NCI-H2196 (cell line): ENCODE measurements around the gene PKHD1.

Experiments
- DNase-seq: peaks from one replicate; lab custom pipeline; 2025; ENCODE audit not compliant: unreplicated experiment; lab: John Stamatoyannopoulos, UW

PKHD1 gene

DNA sequence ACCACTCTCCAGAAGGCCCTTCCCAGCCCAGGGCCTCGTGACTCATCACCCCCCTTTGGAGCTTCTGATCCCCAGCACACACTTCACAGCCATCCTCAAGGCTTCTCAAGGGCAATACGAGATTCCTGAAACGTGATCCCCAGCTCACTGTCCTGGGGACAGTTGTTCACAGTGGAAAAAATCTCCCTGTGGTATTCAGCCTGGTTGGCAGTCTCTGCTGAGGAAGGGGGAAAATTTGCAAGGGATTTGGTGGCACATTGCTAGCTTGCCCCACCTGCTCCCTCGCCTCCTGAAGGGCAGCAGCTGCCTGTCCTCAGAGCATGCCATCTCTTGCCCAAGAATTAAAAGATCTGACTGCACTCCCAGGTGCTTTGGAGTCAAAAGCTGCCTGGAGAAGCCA lies 20.7 kb upstream of the PKHD1 start:
- DNase-seq = no peak

- DNase-seq = no peak
Measured at GRCh38 chr6:52106994-52107393, 19.6 kb upstream of the PKHD1 start.

GRCh38 chr6:52104979-52105378 lies 17.6 kb upstream of the PKHD1 start:
- DNase-seq = no peak

GRCh38 chr6:52103623-52104022 lies 16.2 kb upstream of the PKHD1 start:
- no peak for DNase-seq

- DNase-seq = no peak
Measured at GRCh38 chr6:52102405-52102804, 15.0 kb upstream of the PKHD1 start.

- no peak for DNase-seq
Measured at GRCh38 chr6:52098721-52099120, 11.3 kb upstream of the PKHD1 start.

GRCh38 chr6:52089758-52090348 lies 2.4 kb upstream of the PKHD1 start:
- no peak for DNase-seq

DNA sequence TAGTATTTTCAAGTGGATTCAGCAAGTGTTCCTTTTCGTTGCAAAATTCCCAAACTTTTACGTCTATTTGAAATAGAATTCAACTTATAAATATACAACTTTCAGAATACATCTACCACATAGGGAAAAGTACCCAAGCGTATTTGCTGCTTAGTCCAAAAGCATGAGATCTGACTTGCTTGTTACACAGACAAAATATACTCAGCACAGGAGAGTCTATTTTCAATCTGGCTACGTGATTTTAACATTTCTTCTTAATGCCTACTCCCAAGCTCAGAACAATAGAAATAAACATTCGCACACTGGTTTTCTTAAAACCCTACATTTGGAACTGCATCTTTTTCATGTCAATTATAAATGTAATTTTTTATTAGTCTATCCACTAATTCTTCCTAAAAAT lies 672 bp downstream of the PKHD1 start:
- DNase-seq = no peak

- DNase-seq = no peak
Measured at GRCh38 chr6:52081237-52081636, 6.2 kb downstream of the PKHD1 start.

- DNase-seq = no peak
Measured at GRCh38 chr6:52077961-52078625, 9.3 kb downstream of the PKHD1 start.

- no peak for DNase-seq
Measured at GRCh38 chr6:52077180-52077884, 10.1 kb downstream of the PKHD1 start.

DNA sequence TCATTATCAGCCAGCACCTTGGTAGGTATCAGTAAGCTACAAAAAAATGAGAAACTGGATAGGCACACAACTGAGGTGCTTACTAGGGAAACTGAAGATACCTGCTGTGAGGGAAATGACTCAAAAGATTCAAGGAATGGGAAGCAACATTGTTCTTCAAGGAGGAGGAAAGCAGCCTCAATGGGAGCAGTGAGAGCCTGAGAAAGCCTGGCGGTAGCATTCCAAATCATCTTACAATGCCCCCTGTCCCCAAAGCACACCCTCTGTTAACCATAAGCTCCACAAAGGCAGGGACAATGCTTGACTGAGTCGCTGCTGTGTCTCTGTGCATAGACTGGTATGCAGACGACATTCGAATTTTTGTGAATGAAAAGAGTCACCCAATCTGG lies 10.6 kb downstream of the PKHD1 start:
- DNase-seq = no peak

- DNase-seq = no peak
Measured at GRCh38 chr6:52074716-52075115, 12.7 kb downstream of the PKHD1 start.

- DNase-seq = no peak
Measured at GRCh38 chr6:52074155-52074554, 13.3 kb downstream of the PKHD1 start.

DNA sequence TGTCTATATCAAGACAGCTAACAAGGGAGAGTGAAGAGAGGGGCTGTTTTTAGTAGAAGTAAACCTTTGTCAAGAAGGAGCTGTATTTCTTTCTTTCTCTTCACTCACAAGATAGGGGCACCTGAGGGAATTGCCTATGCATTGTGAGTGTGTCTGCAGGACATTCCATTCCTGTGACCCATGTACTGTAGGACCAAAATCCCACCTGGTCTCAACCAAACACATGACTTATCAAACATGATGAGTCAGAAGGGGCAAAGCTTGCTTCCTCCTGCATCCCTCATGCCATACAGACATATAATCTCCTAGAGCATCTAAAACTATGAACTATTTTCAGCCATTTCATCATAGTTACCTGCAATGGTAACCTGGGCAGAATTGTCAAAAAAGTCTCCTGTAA lies 21.8 kb downstream of the PKHD1 start:
- DNase-seq = no peak

DNA sequence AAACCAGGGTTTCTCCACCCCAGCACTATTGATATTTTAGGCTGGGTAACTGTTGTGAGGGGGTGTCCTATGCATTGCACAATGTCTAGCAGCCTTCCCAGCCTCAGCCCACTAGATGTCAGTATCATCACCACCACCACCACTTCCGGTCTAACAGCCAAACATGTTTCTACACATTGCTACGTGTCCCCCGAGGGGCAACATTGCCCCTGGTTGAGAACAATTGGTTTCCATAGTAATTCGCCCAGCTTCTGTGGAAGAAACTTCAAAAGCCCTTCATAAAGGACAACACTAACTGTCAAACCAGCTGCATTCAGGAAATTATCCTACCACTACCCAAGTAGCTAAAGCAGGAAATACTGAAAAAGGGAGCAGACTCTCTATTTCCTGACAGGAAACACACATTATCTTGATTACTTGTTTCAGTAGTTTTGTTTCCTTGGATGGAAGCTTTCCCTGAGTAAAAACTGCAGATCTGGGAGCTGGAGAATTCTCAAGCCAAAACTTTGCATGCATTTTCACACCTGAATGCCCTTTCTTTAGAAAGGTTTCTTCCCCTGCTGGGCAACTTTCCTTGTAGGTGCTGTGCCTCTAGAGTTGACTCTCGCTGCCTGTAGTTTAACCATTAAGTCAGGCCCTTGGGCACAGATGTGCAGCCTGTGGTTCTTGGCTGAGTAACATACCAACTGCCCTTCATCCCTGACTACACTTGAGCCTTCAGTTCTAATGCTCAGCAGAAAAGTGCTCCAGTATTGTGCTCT lies 23.6 kb downstream of the PKHD1 start:
- DNase-seq = no peak

- DNase-seq = no peak
Measured at GRCh38 chr6:52061481-52061880, 25.9 kb downstream of the PKHD1 start.

DNA sequence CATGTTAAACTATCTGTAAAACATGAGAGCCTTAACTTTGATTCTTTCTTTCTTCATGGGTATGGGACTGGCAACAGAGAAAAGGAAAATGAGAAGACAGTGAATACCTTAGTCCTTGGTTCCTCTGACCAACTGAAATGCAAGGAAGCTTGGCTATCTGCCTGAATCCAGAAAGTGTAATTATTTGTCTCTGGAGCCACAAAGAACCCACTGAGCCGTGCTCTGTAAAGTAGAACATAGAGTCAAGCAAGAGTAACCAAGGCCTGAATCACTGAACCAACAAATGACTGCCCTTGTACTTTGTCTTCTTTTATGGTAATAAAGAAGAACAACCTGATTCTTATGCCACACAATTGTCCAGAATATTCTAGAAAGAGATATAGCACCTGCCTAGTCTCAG lies 27.6 kb downstream of the PKHD1 start:
- no peak for DNase-seq

GRCh38 chr6:52055451-52055850 lies 32.0 kb downstream of the PKHD1 start:
- DNase-seq = no peak

- DNase-seq = no peak
Measured at GRCh38 chr6:52053038-52053695, 34.2 kb downstream of the PKHD1 start.

GRCh38 chr6:52050051-52050405 lies 37.4 kb downstream of the PKHD1 start:
- DNase-seq = no peak
